AG04449 (cell line): Measurements from ENCODE around the gene SHF.
A peak's percentile ranks its signal among the peaks of the same experiment; 100 is the strongest.

Experiments used
- CTCF ChIA-PET: fragments of 350-600 bp; formaldehyde crosslinking; extraction: SDS; loops from one replicate; lab custom pipeline; 2021; ENCODE audit warnings: antibody characterized with exemption; lab: Yijun Ruan, JAX
- POLR2A ChIA-PET: fragments of 400-600, 350-600 bp; formaldehyde crosslinking; extraction: SDS; loops from one replicate; lab custom pipeline; 2020; ENCODE audit warnings: antibody characterized with exemption, inconsistent platforms; lab: Yijun Ruan, JAX
- DNase-seq: peaks from one replicate; pipeline ENCODE4 v3.0.0-alpha.2; 2010; ENCODE audit warnings: low read depth, low spot score
- H3K4me3 ChIP-seq: 2 replicates; pipeline ENCODE4 v1.5.1; 2011; ENCODE audit warnings: low read depth, mild to moderate bottlenecking, control low read depth, low read length
- TF ChIP-seq, protein P1 (sequence below): IDR thresholded peaks from one replicate; pipeline ENCODE4 v1.5.1; 2011; ENCODE audit warnings: mild to moderate bottlenecking, moderate library complexity, low read length, control low read depth, inconsistent platforms; ENCODE audit not compliant: insufficient read depth; ENCODE audit errors: missing control alignments

Gene SHF

GRCh38 chr15:45165536-45165935, 22.2 kb downstream of the SHF start:
- no peak overlapping the region for H3K4me3 ChIP-seq
- no peak for DNase-seq
- ChIA-PET CTCF (interaction anchor here (0.6 to 4.1 kb wide), 12 partner anchors 8 to 292 kb away, joined by 3 to 104 read pairs (median 15); a partner anchor contains a TSS), POLR2A (interaction anchor here (1.3 kb wide), 1 partner anchor 236 kb away, joined by 3 read pairs; a partner anchor contains a TSS)
- TF ChIP-seq, protein P1, sequence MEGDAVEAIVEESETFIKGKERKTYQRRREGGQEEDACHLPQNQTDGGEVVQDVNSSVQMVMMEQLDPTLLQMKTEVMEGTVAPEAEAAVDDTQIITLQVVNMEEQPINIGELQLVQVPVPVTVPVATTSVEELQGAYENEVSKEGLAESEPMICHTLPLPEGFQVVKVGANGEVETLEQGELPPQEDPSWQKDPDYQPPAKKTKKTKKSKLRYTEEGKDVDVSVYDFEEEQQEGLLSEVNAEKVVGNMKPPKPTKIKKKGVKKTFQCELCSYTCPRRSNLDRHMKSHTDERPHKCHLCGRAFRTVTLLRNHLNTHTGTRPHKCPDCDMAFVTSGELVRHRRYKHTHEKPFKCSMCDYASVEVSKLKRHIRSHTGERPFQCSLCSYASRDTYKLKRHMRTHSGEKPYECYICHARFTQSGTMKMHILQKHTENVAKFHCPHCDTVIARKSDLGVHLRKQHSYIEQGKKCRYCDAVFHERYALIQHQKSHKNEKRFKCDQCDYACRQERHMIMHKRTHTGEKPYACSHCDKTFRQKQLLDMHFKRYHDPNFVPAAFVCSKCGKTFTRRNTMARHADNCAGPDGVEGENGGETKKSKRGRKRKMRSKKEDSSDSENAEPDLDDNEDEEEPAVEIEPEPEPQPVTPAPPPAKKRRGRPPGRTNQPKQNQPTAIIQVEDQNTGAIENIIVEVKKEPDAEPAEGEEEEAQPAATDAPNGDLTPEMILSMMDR = no peak

- POLR2A ChIA-PET = interaction anchor here (1.3 kb wide), 1 partner anchor 237 kb away, joined by 3 read pairs; a partner anchor contains a TSS
- CTCF ChIA-PET = interaction anchor here (0.6 to 4.3 kb wide), 20 partner anchors 8 to 293 kb away, joined by 3 to 104 read pairs (median 6); partner anchors contain the start of gene SHF
Observed at GRCh38 chr15:45164914-45165313, 22.9 kb downstream of the SHF start.

GRCh38 chr15:45163508-45163856, 24.3 kb downstream of the SHF start:
- POLR2A ChIA-PET = interaction anchor here (0.8 to 1.4 kb wide), 5 partner anchors 35 to 239 kb away, joined by 3 to 9 read pairs (median 6); a partner anchor contains a TSS
- TF ChIP-seq, protein P1 = no peak
- H3K4me3 ChIP-seq = no peak overlapping the region
- CTCF ChIA-PET = interaction anchor here (0.7 to 4.3 kb wide), 45 partner anchors 8 to 519 kb away, joined by 3 to 104 read pairs (median 5); partner anchors contain the start of gene SHF
- no peak for DNase-seq

More at GRCh38 chr15:45164914-45165313, 22.9 kb downstream of the SHF start:
- no peak for DNase-seq
- TF ChIP-seq, protein P1 = no peak
- H3K4me3 ChIP-seq = no peak overlapping the region

GRCh38 chr15:45162771-45163507, 24.8 kb downstream of the SHF start:
- peak; percentile 46 for DNase-seq
- H3K4me3 ChIP-seq = no peak overlapping the region
- TF ChIP-seq, protein P1 = peak; percentile 98
- ChIA-PET CTCF (interaction anchor here (0.5 to 4.3 kb wide), 46 partner anchors 9 to 520 kb away, joined by 3 to 104 read pairs (median 5); a partner anchor contains a TSS), POLR2A (interaction anchor here (0.8 to 1.4 kb wide), 4 partner anchors 35 to 239 kb away, joined by 3 to 9 read pairs (median 7); a partner anchor contains a TSS)

DNA sequence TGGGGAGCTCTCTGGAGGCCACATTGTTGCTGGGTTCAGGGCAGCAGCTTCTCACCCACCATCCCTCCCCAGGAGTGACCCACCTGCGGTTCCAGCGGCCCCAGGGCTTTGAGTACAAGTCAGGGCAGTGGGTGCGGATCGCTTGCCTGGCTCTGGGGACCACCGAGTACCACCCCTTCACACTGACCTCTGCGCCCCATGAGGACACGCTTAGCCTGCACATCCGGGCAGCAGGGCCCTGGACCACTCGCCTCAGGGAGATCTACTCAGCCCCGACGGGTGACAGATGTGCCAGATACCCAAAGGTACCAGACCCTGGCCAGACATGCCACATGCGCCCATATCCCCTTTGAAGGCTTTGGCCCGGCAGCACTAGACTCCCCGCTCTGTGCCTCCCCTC, 26.1 kb downstream of the SHF start:
- CTCF ChIA-PET = interaction anchor here (0.9 to 4.3 kb wide), 12 partner anchors 8 to 296 kb away, joined by 3 to 26 read pairs (median 4); partner anchors contain the start of gene SHF

More for the DNA sequence above, 26.1 kb downstream of the SHF start:
- POLR2A ChIA-PET = no interaction called here
- no peak overlapping the region for H3K4me3 ChIP-seq
- TF ChIP-seq, protein P1 = no peak
- DNase-seq = no peak
